ENCODE measurements around the gene HMCN1. TPM values are rescaled to one million over a fixed set of nuclear protein-coding genes. Genes with fewer than 3 reads are reported as not detected.
"Not testable (repeated sequence)": the region's sequence is repeated elsewhere in the genome, so short reads cannot be mapped to it uniquely, and the experiment has no call there.

The HMCN1 gene
- total and polyA plus RNA-seq, 2 donors (not counting 1 experiment from before 2014, with no cell fraction given) = 6.8 to 21.0 TPM

DNA sequence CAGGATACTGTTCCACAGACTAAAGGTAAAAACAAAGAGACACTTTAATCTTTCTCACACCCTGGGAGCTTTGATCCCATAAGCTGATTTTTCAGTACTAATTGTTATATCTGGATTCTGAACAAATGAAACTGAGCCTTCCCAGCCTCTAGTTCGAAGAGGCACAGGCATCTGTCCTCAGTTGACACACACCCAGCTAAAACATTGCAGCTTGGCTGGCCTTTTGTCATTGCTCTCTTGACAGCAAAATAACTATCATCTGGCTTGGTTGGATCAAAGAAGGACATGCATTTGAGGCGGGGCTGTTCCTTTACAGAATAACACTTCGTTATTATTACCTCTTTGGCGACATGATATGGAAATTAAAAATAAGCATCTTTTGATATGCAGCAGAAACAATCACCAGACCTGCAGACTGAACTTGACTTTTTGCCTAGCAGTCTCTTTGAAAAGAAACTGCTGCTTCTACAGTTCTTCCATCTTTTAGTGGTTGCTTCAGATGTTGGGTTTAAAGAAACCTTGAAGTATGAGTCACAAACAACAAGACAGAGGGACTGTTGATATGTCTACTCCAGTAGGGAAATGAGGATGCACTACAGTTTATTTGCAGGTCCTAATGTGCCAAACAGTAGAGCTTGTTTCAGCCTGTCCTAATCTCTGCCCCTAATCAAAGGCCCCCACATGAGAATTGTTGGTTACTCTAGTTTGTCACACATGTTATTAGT is 474.4 kb downstream of the HMCN1 start:
- Histone ChIP-seq H3K36me3 (ENCODE audit: control insufficient read depth, insufficient read depth, low read length) (no peaks in the 10 kb centered on the region), H3K9ac (ENCODE audit: insufficient read depth, low read length) (no peak overlapping the region), H3K4me2 (ENCODE audit: extremely low read depth, insufficient read depth, low read length) (no peak overlapping the region), H3K9me3 (ENCODE audit: control insufficient read depth, insufficient read depth, low read depth, low read length) (no peaks in the 10 kb centered on the region), H4K20me1 (ENCODE audit: control insufficient read depth, extremely low read depth, insufficient read depth, low read length) (no peaks in the 10 kb centered on the region), H3K27ac (ENCODE audit: insufficient read depth, low read length) (no peak overlapping the region), H3K79me2 (ENCODE audit: control insufficient read depth, insufficient read depth, low read length) (no peaks in the 10 kb centered on the region), H3K4me3 (replicated peaks in 1 of 4; ENCODE audit: control extremely low read depth in 1 of 4, insufficient read depth in 1 of 4, low read depth in 3 of 4, low read length in 4 of 4) (no peak overlapping the region), H3K4me1 (ENCODE audit: control insufficient read depth, extremely low read depth, insufficient read depth, low read length) (peaks cover 4% of the 10 kb centered on the region), H3K27me3 (ENCODE audit: control insufficient read depth, insufficient read depth, low read length) (no peaks in the 10 kb centered on the region), H2AFZ (ENCODE audit: low read length) (no peak overlapping the region)
- no peak for TF ChIP-seq EZH2 (IDR thresholded peaks at IDR 0.05; ENCODE audit: low read length, missing control alignments)
- TF ChIP-seq, protein P1, sequence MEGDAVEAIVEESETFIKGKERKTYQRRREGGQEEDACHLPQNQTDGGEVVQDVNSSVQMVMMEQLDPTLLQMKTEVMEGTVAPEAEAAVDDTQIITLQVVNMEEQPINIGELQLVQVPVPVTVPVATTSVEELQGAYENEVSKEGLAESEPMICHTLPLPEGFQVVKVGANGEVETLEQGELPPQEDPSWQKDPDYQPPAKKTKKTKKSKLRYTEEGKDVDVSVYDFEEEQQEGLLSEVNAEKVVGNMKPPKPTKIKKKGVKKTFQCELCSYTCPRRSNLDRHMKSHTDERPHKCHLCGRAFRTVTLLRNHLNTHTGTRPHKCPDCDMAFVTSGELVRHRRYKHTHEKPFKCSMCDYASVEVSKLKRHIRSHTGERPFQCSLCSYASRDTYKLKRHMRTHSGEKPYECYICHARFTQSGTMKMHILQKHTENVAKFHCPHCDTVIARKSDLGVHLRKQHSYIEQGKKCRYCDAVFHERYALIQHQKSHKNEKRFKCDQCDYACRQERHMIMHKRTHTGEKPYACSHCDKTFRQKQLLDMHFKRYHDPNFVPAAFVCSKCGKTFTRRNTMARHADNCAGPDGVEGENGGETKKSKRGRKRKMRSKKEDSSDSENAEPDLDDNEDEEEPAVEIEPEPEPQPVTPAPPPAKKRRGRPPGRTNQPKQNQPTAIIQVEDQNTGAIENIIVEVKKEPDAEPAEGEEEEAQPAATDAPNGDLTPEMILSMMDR (conservative IDR thresholded peaks at IDR 0.05 in 1 of 2, IDR thresholded peaks at IDR 0.05 in 1 of 2; ENCODE audit: low read depth in 1 of 2, low read length in 2 of 2) = no peak
- DNase-seq (ENCODE audit: low read depth in 2 of 2) = peak; percentile 50 to 52

DNA sequence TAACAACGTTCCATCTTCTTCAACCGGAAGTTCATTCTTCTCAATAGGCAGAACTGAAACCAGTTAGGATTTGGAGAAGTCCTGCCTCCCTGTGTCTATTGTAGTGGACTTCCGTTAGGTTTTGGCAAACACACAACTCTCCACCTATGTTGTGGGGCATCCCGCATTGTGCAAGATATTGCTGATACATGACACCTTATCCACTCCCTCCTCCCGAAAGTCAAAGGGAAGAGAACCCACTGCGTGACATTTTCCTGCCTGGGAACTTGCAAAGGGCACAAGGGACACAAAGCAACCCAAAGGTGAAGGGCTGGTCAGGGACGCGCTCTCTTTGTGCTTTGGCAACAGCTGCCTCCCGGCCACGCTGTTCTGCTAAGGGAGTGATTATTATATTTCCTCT is 476.1 kb downstream of the HMCN1 start:
- Histone ChIP-seq H3K36me3 (ENCODE audit: control insufficient read depth, insufficient read depth, low read length) (no peaks in the 10 kb centered on the region), H3K9ac (ENCODE audit: insufficient read depth, low read length) (no peak overlapping the region), H3K27ac (ENCODE audit: insufficient read depth, low read length) (no peak overlapping the region), H4K20me1 (ENCODE audit: control insufficient read depth, extremely low read depth, insufficient read depth, low read length) (no peaks in the 10 kb centered on the region), H3K9me3 (ENCODE audit: control insufficient read depth, insufficient read depth, low read depth, low read length) (no peaks in the 10 kb centered on the region), H3K27me3 (ENCODE audit: control insufficient read depth, insufficient read depth, low read length) (no peaks in the 10 kb centered on the region), H3K79me2 (ENCODE audit: control insufficient read depth, insufficient read depth, low read length) (no peaks in the 10 kb centered on the region), H3K4me3 (replicated peaks in 1 of 4; ENCODE audit: control extremely low read depth in 1 of 4, insufficient read depth in 1 of 4, low read depth in 3 of 4, low read length in 4 of 4) (no peak overlapping the region), H3K4me2 (ENCODE audit: extremely low read depth, insufficient read depth, low read length) (no peak overlapping the region), H3K4me1 (ENCODE audit: control insufficient read depth, extremely low read depth, insufficient read depth, low read length) (peaks cover 4% of the 10 kb centered on the region), H2AFZ (ENCODE audit: low read length) (no peak overlapping the region)
- no peak for DNase-seq (ENCODE audit: low read depth in 2 of 2)
- TF ChIP-seq, protein P1 (conservative IDR thresholded peaks at IDR 0.05 in 1 of 2, IDR thresholded peaks at IDR 0.05 in 1 of 2; ENCODE audit: low read depth in 1 of 2, low read length in 2 of 2) = no peak
- TF ChIP-seq EZH2 (IDR thresholded peaks at IDR 0.05; ENCODE audit: low read length, missing control alignments) = no peak

DNA sequence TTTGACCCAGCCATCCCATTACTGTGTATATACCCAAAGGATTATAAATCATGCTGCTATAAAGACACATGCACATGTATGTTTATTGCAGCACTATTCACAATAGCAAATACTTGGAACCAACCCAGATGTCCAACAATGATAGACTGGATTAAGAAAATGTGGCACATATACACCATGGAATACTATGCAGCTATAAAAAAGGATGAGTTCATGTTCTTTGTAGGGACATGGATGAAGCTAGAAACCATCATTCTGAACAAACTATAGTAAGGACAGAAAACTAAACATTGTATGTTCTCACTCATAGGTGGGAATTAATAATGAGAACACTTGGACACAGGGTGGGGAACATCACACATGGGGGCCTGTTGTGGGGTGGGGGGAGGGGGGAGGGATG is 477.4 kb downstream of the HMCN1 start:
- not testable (repeated sequence) for H4K20me1 ChIP-seq (ENCODE audit: control insufficient read depth, extremely low read depth, insufficient read depth, low read length); H3K4me2 ChIP-seq (ENCODE audit: extremely low read depth, insufficient read depth, low read length); H3K27me3 ChIP-seq (ENCODE audit: control insufficient read depth, insufficient read depth, low read length); H3K4me3 ChIP-seq (replicated peaks in 1 of 4; ENCODE audit: control extremely low read depth in 1 of 4, insufficient read depth in 1 of 4, low read depth in 3 of 4, low read length in 4 of 4); H3K9ac ChIP-seq (ENCODE audit: insufficient read depth, low read length); H3K4me1 ChIP-seq (ENCODE audit: control insufficient read depth, extremely low read depth, insufficient read depth, low read length); H3K27ac ChIP-seq (ENCODE audit: insufficient read depth, low read length); DNase-seq (ENCODE audit: low read depth in 2 of 2); H3K79me2 ChIP-seq (ENCODE audit: control insufficient read depth, insufficient read depth, low read length); H3K9me3 ChIP-seq (ENCODE audit: control insufficient read depth, insufficient read depth, low read depth, low read length); H2AFZ ChIP-seq (ENCODE audit: low read length); H3K36me3 ChIP-seq (ENCODE audit: control insufficient read depth, insufficient read depth, low read length)
